ENCODE results near the gene BMP8A. TPM values are rescaled to one million over a fixed set of nuclear protein-coding genes. Genes with fewer than 3 reads are reported as not detected.

The BMP8A gene
- total RNA-seq, 1 donor from 2014 or later = not detected

- H3K27me3 ChIP-seq (ENCODE audit: control insufficient read depth, insufficient read depth, low read length) = no peaks in the 10 kb centered on the region
- DNase-seq (ENCODE audit: low read depth) = no peak
- peak; percentile 60 for FAIRE-seq
- peaks cover 34% of the 10 kb centered on the region for H3K36me3 ChIP-seq (ENCODE audit: control insufficient read depth, insufficient read depth, low read length)
- no peak overlapping the region for H3K4me3 ChIP-seq (ENCODE audit: low read depth, low read length)
- no peak for TF ChIP-seq CTCF (IDR thresholded peaks at IDR 0.05; ENCODE audit: insufficient read depth, low read length, severe bottlenecking)
Observed at GRCh38 chr1:39561279-39561678, 69.8 kb downstream of the BMP8A start.

DNA sequence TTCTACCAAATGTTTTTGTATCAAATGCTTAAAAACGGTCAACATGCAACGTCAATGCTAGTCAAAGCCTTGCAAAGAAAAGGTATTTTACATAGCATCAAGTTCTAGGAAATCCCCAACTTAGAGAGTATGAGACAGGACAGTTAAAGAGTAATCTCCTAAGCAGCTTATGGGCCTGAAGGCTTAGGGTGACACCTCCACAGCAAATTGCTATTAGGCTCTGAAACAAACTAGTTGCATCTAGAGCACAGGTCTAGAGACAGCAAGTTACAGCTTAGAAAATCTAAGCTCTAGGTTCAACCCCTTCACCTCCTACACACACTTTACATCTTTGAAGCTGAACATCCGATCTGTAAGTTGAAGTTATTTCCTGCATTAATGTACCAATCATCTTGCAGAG, 71.5 kb downstream of the BMP8A start:
- H3K4me3 ChIP-seq (ENCODE audit: low read depth, low read length) = no peak overlapping the region
- no peak for FAIRE-seq
- no peak for DNase-seq (ENCODE audit: low read depth)
- H3K36me3 ChIP-seq (ENCODE audit: control insufficient read depth, insufficient read depth, low read length) = peaks cover 43% of the 10 kb centered on the region
- TF ChIP-seq CTCF (IDR thresholded peaks at IDR 0.05; ENCODE audit: insufficient read depth, low read length, severe bottlenecking) = no peak
- H3K27me3 ChIP-seq (ENCODE audit: control insufficient read depth, insufficient read depth, low read length) = no peaks in the 10 kb centered on the region

DNA sequence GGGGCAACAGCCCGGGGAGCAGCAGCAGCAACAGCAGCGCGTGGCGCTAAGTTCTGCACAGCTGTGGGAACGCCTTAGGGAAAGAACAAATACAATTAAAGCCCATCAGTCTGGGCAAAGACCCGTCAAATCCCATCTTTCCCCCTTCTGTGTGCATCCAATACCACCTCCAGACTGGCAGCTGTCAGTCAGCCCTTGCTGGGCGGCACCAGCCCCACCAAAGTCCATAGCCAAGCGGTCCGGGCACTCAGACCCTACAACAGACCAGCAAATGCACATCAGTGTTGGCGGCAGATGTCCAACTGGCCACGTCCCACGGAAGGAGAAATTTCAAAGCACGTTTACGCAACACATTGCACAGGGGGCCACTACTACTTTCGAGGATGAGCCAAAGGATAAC, 72.2 kb downstream of the BMP8A start:
- DNase-seq (ENCODE audit: low read depth) = no peak
- no peak for FAIRE-seq
- Histone ChIP-seq H3K4me3 (ENCODE audit: low read depth, low read length) (no peak overlapping the region), H3K27me3 (ENCODE audit: control insufficient read depth, insufficient read depth, low read length) (no peaks in the 10 kb centered on the region), H3K36me3 (ENCODE audit: control insufficient read depth, insufficient read depth, low read length) (peaks cover 46% of the 10 kb centered on the region)
- no peak for TF ChIP-seq CTCF (IDR thresholded peaks at IDR 0.05; ENCODE audit: insufficient read depth, low read length, severe bottlenecking)

DNA sequence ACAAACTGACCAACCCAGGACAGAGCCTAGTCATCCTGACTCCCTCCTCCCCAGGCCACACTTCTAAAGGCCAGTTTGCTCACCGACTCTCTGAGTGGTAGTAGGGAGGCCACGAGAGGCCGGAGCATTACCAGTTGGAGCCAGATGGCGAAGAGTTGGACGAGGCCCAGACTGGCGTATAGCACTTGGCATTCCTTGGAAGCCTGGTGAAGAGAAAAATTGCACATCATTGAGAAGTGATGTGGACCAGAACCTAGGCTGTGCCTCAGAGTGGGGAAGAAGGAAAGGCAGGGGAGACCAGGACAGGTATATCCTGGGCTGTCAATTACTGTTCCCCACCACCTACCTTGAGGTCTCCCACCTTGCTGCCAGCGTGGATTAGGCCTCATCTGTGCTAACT, 72.9 kb downstream of the BMP8A start:
- Histone ChIP-seq H3K27me3 (ENCODE audit: control insufficient read depth, insufficient read depth, low read length) (no peaks in the 10 kb centered on the region), H3K4me3 (ENCODE audit: low read depth, low read length) (no peak overlapping the region), H3K36me3 (ENCODE audit: control insufficient read depth, insufficient read depth, low read length) (peaks cover 47% of the 10 kb centered on the region)
- no peak for TF ChIP-seq CTCF (IDR thresholded peaks at IDR 0.05; ENCODE audit: insufficient read depth, low read length, severe bottlenecking)
- DNase-seq (ENCODE audit: low read depth) (no peak), FAIRE-seq (no peak)

GRCh38 chr1:39564941-39565340, 73.5 kb downstream of the BMP8A start:
- no peak for FAIRE-seq
- Histone ChIP-seq H3K27me3 (ENCODE audit: control insufficient read depth, insufficient read depth, low read length) (no peaks in the 10 kb centered on the region), H3K4me3 (ENCODE audit: low read depth, low read length) (no peak overlapping the region), H3K36me3 (ENCODE audit: control insufficient read depth, insufficient read depth, low read length) (peaks cover 53% of the 10 kb centered on the region)
- no peak for TF ChIP-seq CTCF (IDR thresholded peaks at IDR 0.05; ENCODE audit: insufficient read depth, low read length, severe bottlenecking)
- no peak for DNase-seq (ENCODE audit: low read depth)

DNA sequence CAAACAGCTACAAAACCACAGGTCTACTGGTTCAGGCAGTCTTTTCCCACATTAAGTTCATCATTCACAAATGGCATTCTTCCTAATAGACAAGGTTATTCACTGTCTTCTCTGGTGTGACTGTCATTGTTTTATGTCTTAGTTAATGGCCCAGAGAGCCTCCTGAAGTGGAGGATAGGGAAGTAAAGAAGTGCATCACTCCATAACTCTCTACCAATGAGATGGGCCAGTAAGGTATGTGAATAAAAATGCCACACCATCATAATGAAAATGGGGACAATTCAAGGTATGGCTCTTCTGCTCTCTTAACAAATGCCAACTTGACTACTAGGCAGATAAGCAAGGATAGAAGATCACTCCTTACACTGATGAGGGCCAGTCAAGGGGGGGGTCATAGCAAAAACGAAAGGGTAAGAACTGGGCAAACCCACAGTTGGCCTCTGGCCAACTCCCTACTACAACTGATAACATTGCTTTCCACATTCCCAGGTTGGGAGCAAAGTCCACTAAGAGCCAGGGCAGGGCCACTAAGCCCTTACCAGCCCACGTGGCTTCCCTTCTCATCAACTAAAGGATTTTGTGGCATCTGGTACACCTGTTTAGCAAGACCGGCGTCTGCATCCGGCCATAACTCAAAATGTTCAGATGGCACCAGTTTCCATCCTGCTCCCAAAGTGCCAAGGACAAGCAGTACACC, 75.2 kb downstream of the BMP8A start:
- Histone ChIP-seq H3K27me3 (ENCODE audit: control insufficient read depth, insufficient read depth, low read length) (no peaks in the 10 kb centered on the region), H3K4me3 (ENCODE audit: low read depth, low read length) (no peak overlapping the region), H3K36me3 (ENCODE audit: control insufficient read depth, insufficient read depth, low read length) (peaks cover 55% of the 10 kb centered on the region)
- no peak for DNase-seq (ENCODE audit: low read depth)
- TF ChIP-seq CTCF (IDR thresholded peaks at IDR 0.05; ENCODE audit: insufficient read depth, low read length, severe bottlenecking) = no peak
- FAIRE-seq = no peak

Measured in bronchial epithelial cell (primary cell).